T1000 (cell line): ENCODE data around the gene RPL27A.

Experiments used
- DNase-seq: peaks from one replicate; lab custom pipeline; 2025; ENCODE audit warnings: mixed read lengths; lab: John Stamatoyannopoulos, UW

The RPL27A gene

GRCh38 chr11:8701891-8702597 lies 19.5 kb downstream of the RPL27A start:
- DNase-seq: no peak

GRCh38 chr11:8702598-8702915 lies 20.0 kb downstream of the RPL27A start:
- DNase-seq: no peak

GRCh38 chr11:8704136-8704535 lies 21.5 kb downstream of the RPL27A start:
- no peak for DNase-seq

GRCh38 chr11:8705146-8705545 lies 22.6 kb downstream of the RPL27A start:
- DNase-seq: no peak

GRCh38 chr11:8706673-8707432 lies 24.3 kb downstream of the RPL27A start:
- no peak for DNase-seq

- no peak for DNase-seq
Measured at GRCh38 chr11:8707541-8708191, 25.1 kb downstream of the RPL27A start.

- DNase-seq: peak; percentile 14
Measured at GRCh38 chr11:8709002-8709672, 26.5 kb downstream of the RPL27A start.

- no peak for DNase-seq
Measured at GRCh38 chr11:8709777-8710176, 27.2 kb downstream of the RPL27A start.

GRCh38 chr11:8711895-8712442 lies 29.4 kb downstream of the RPL27A start:
- DNase-seq: no peak

GRCh38 chr11:8712506-8712905 lies 29.9 kb downstream of the RPL27A start:
- DNase-seq: no peak

- no peak for DNase-seq
Measured at GRCh38 chr11:8713760-8714454, 31.3 kb downstream of the RPL27A start.

GRCh38 chr11:8714622-8715225 lies 32.1 kb downstream of the RPL27A start:
- no peak for DNase-seq

GRCh38 chr11:8715501-8715900 lies 32.9 kb downstream of the RPL27A start:
- DNase-seq: no peak

- no peak for DNase-seq
Measured at GRCh38 chr11:8717544-8717875, 34.9 kb downstream of the RPL27A start.

- DNase-seq: peak; percentile 23
Measured at GRCh38 chr11:8717876-8718753, 35.5 kb downstream of the RPL27A start.

- peak; percentile 67 for DNase-seq
Measured at GRCh38 chr11:8719211-8719649, 36.6 kb downstream of the RPL27A start.

- DNase-seq: no peak
Measured at GRCh38 chr11:8719721-8720120, 37.1 kb downstream of the RPL27A start.

- no peak for DNase-seq
Measured at GRCh38 chr11:8720352-8720751, 37.8 kb downstream of the RPL27A start.

- DNase-seq: no peak
Measured at GRCh38 chr11:8720868-8721608, 38.4 kb downstream of the RPL27A start.
